OCI-LY1 (cell line): Measurements from ENCODE around the gene A2M.

Experiments used
- H2AFZ ChIP-seq: fragments of 200-600 bp; sonication (generic), shearing (Covaris generic); 2 replicates; pipeline ENCODE4 v1.6.0; 2014; ENCODE audit warnings: antibody characterized with exemption, mild to moderate bottlenecking, low read length
- H3F3A ChIP-seq: fragments of 200-600 bp; sonication (generic), shearing (Covaris generic); 2 replicates; pipeline ENCODE4 v1.6.0; 2014; ENCODE audit warnings: mild to moderate bottlenecking, antibody characterized with exemption, low read length, moderate library complexity; ENCODE audit not compliant: insufficient read depth
- H3K27ac ChIP-seq: fragments of 200-600 bp; sonication (generic); 2 replicates; pipeline ENCODE4 v1.5.1; 2014; ENCODE audit warnings: low read length, mixed run types, mild to moderate bottlenecking, low read depth; ENCODE audit not compliant: poor library complexity, severe bottlenecking
- H3K27me3 ChIP-seq: fragments of 200-600 bp; sonication (generic); 2 replicates; pipeline ENCODE4 v1.6.0; 2014; ENCODE audit warnings: antibody characterized with exemption, mild to moderate bottlenecking, low read length, moderate library complexity; ENCODE audit not compliant: insufficient read depth
- H3K36me3 ChIP-seq: fragments of 200-600 bp; sonication (generic); 2 replicates; pipeline ENCODE4 v1.6.1; 2014; ENCODE audit warnings: mild to moderate bottlenecking, antibody characterized with exemption, low read length, moderate library complexity, mixed read lengths; ENCODE audit not compliant: insufficient read depth
- H3K4me1 ChIP-seq: fragments of 200-600 bp; sonication (generic); 2 replicates; pipeline ENCODE4 v1.5.1; 2014; ENCODE audit warnings: mild to moderate bottlenecking, low read length, moderate library complexity; ENCODE audit not compliant: insufficient read depth, severe bottlenecking
- H3K4me2 ChIP-seq: fragments of 200-600 bp; sonication (generic), shearing (Covaris generic); 2 replicates; pipeline ENCODE4 v1.6.1; 2014; ENCODE audit warnings: low read length
- H3K4me3 ChIP-seq: fragments of 200-600 bp; sonication (generic); 2 replicates; pipeline ENCODE4 v1.5.1; 2014; ENCODE audit warnings: low read length, low read depth, mild to moderate bottlenecking, mixed read lengths; ENCODE audit not compliant: poor library complexity, severe bottlenecking
- H3K79me2 ChIP-seq: fragments of 200-600 bp; shearing (Covaris generic); 2 replicates; pipeline ENCODE4 v1.6.1; 2016; ENCODE audit warnings: mixed run types, low read length, mixed read lengths; ENCODE audit not compliant: insufficient read depth
- H3K9ac ChIP-seq: fragments of 200-600 bp; sonication (generic), shearing (Covaris generic); 2 replicates; pipeline ENCODE4 v1.6.1; 2014; ENCODE audit warnings: mild to moderate bottlenecking, low read length, mixed read lengths
- H3K9me2 ChIP-seq: fragments of 200-600 bp; sonication (generic), shearing (Covaris generic); 2 replicates; pipeline ENCODE4 v1.6.1; 2014; ENCODE audit warnings: low read depth, mild to moderate bottlenecking, low read length, mixed read lengths
- H3K9me3 ChIP-seq: fragments of 200-600 bp; shearing (Covaris generic); 2 replicates; pipeline ENCODE4 v1.6.1; 2014; ENCODE audit warnings: low read length, mixed read lengths
- H4K20me1 ChIP-seq: fragments of 200-600 bp; sonication (generic), shearing (Covaris generic); 2 replicates; pipeline ENCODE4 v1.6.0; 2016; ENCODE audit warnings: mild to moderate bottlenecking, low read length; ENCODE audit not compliant: insufficient read depth
- EZH2 ChIP-seq: fragments of 200-600 bp; sonication (generic), shearing (Covaris generic); IDR thresholded peaks from 2 replicates; pipeline ENCODE4 v1.8.0; 2017; ENCODE audit warnings: borderline replicate concordance, mixed run types, mild to moderate bottlenecking, antibody characterized with exemption, low read length, moderate library complexity, mixed read lengths
- TF ChIP-seq, protein P1 (sequence below): fragments of 200-600 bp; sonication (generic), shearing (Covaris generic); IDR thresholded peaks from 2 replicates; pipeline ENCODE4 v1.5.1; 2017; ENCODE audit warnings: mild to moderate bottlenecking, antibody characterized with exemption, low read length, moderate library complexity, mixed read lengths

Gene A2M

DNA sequence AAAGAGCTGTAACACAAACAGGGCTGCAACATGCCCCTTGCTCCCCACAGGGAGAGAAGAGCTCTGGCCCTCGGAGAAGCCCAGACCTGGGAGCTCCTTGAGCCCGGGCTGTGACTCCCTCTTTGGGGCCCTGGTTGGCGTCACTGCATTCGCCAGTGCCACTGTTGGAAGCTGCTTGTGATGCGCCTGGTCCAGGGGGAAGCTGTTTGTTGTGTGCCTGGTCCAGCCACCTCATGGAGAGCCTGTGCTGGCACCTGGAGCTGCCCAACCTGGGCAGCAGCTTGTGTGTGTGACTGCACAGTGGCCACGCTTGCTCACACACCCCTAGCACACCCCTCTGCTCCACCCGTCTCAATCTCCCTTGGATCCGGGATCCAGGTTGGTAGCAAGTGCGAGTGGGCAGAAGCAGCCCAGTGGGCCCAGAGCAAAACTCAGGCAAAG is 49.5 kb downstream of the A2M start:
- H3K36me3 ChIP-seq, result no peaks in the 10 kb centered on the region; the same call in 1 of the 2 replicates
- TF ChIP-seq, protein P1, sequence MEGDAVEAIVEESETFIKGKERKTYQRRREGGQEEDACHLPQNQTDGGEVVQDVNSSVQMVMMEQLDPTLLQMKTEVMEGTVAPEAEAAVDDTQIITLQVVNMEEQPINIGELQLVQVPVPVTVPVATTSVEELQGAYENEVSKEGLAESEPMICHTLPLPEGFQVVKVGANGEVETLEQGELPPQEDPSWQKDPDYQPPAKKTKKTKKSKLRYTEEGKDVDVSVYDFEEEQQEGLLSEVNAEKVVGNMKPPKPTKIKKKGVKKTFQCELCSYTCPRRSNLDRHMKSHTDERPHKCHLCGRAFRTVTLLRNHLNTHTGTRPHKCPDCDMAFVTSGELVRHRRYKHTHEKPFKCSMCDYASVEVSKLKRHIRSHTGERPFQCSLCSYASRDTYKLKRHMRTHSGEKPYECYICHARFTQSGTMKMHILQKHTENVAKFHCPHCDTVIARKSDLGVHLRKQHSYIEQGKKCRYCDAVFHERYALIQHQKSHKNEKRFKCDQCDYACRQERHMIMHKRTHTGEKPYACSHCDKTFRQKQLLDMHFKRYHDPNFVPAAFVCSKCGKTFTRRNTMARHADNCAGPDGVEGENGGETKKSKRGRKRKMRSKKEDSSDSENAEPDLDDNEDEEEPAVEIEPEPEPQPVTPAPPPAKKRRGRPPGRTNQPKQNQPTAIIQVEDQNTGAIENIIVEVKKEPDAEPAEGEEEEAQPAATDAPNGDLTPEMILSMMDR, result no peak
- no peak for TF ChIP-seq EZH2
- no peak overlapping the region for H3K4me2 ChIP-seq
- no peaks in the 10 kb centered on the region for H3F3A ChIP-seq
- no peak overlapping the region for H3K4me3 ChIP-seq
- no peaks in the 10 kb centered on the region for H3K9me2 ChIP-seq
- no peak overlapping the region for H2AFZ ChIP-seq
- H3K79me2 ChIP-seq, result no peaks in the 10 kb centered on the region
- no peak overlapping the region for H3K9ac ChIP-seq
- H3K9me3 ChIP-seq, result no peaks in the 10 kb centered on the region
- H3K4me1 ChIP-seq, result no peaks in the 10 kb centered on the region
- 0 out of 2 replicates have a peak, but pooled peaks cover 3% of the 10 kb centered on the region for H3K27me3 ChIP-seq
- H3K27ac ChIP-seq, result no peak overlapping the region
- H4K20me1 ChIP-seq, result no peaks in the 10 kb centered on the region

- no peak overlapping the region for H3K9ac ChIP-seq
- H4K20me1 ChIP-seq, result no peaks in the 10 kb centered on the region
- 0 out of 2 replicates have a peak, but pooled peaks cover 3% of the 10 kb centered on the region for H3K27me3 ChIP-seq
- H3F3A ChIP-seq, result no peaks in the 10 kb centered on the region
- TF ChIP-seq EZH2, result no peak
- TF ChIP-seq, protein P1, result no peak
- no peaks in the 10 kb centered on the region for H3K79me2 ChIP-seq
- H2AFZ ChIP-seq, result no peak overlapping the region
- H3K4me1 ChIP-seq, result no peaks in the 10 kb centered on the region
- H3K4me2 ChIP-seq, result no peak overlapping the region
- H3K27ac ChIP-seq, result no peak overlapping the region
- H3K9me2 ChIP-seq, result no peaks in the 10 kb centered on the region
- no peaks in the 10 kb centered on the region for H3K9me3 ChIP-seq
- H3K4me3 ChIP-seq, result no peak overlapping the region
- H3K36me3 ChIP-seq, result no peaks in the 10 kb centered on the region; the same call in 1 of the 2 replicates
Observed at GRCh38 chr12:9065607-9065856, 50.2 kb downstream of the A2M start.

GRCh38 chr12:9064815-9065606 is 50.7 kb downstream of the A2M start:
- H3K9me3 ChIP-seq, result no peaks in the 10 kb centered on the region
- no peak overlapping the region for H2AFZ ChIP-seq
- H3K4me1 ChIP-seq, result no peaks in the 10 kb centered on the region
- no peaks in the 10 kb centered on the region for H3F3A ChIP-seq
- H3K4me3 ChIP-seq, result no peak overlapping the region
- H3K36me3 ChIP-seq, result no peaks in the 10 kb centered on the region; the same call in 1 of the 2 replicates
- H3K27me3 ChIP-seq, result 0 out of 2 replicates have a peak, but pooled peaks cover 3% of the 10 kb centered on the region
- no peak overlapping the region for H3K9ac ChIP-seq
- TF ChIP-seq, protein P1, result no peak
- no peak for TF ChIP-seq EZH2
- H3K4me2 ChIP-seq, result no peak overlapping the region
- H3K9me2 ChIP-seq, result no peaks in the 10 kb centered on the region
- H4K20me1 ChIP-seq, result no peaks in the 10 kb centered on the region
- no peak overlapping the region for H3K27ac ChIP-seq
- no peaks in the 10 kb centered on the region for H3K79me2 ChIP-seq
